WTC11 (cell line): Measurements from ENCODE around the gene CLCA1. TPM values are rescaled to one million over a fixed set of nuclear protein-coding genes. Genes with fewer than 3 reads are reported as not detected.

Source experiments
- ATAC-seq: fragments of 200-7000 bp; cut with Tn5 transposase; 2 replicates; pipeline ENCODE4 v1.10.0; 2021; ENCODE audit warnings: mild to moderate bottlenecking, moderate library complexity
- CTCF ChIA-PET: fragments of 300-600 bp; sonication (Branson Sonifier 250); formaldehyde crosslinking; loops from one replicate; lab custom pipeline; 2021; ENCODE audit warnings: antibody characterized with exemption; lab: Charles Lee
- POLR2A ChIA-PET: fragments of 350-600 bp; sonication (Branson Sonifier 250); formaldehyde crosslinking; loops from one replicate; lab custom pipeline; 2021; ENCODE audit warnings: antibody characterized with exemption; lab: Charles Lee
- DNase-seq: peaks from one replicate; pipeline ENCODE4 v3.0.0; 2021; ENCODE audit warnings: low spot score
- H3K27ac Mint-ChIP-seq: 2 replicates; pipeline ENCODE4 v1.8.0; 2021; ENCODE audit warnings: mixed read lengths
- H3K27me3 Mint-ChIP-seq: 2 replicates; pipeline ENCODE4 v1.8.0; 2021; ENCODE audit warnings: low read depth, mild to moderate bottlenecking, moderate library complexity, mixed read lengths
- H3K36me3 Mint-ChIP-seq: 2 replicates; pipeline ENCODE4 v1.8.0; 2021; ENCODE audit warnings: mixed read lengths
- H3K4me1 Mint-ChIP-seq: 2 replicates; pipeline ENCODE4 v1.8.0; 2022; ENCODE audit warnings: mixed read lengths
- H3K4me3 Mint-ChIP-seq: 2 replicates; pipeline ENCODE4 v1.8.0; 2021; ENCODE audit warnings: mild to moderate bottlenecking, moderate library complexity, mixed read lengths
- H3K9me3 Mint-ChIP-seq: 2 replicates; pipeline ENCODE4 v1.8.0; 2021; ENCODE audit warnings: mixed read lengths
- ATF1 ChIP-seq: sonication (generic); formaldehyde crosslinking; IDR thresholded peaks from 2 replicates; pipeline ENCODE4 v1.8.1; 2023; ENCODE audit warnings: mild to moderate bottlenecking, moderate library complexity, missing genetic modification reagents
- CREM ChIP-seq: sonication (generic); formaldehyde crosslinking; IDR thresholded peaks from 2 replicates; pipeline ENCODE4 v1.8.1; 2022; ENCODE audit warnings: mild to moderate bottlenecking, missing genetic modification reagents, moderate library complexity
- EMX1 ChIP-seq: fragments of 250-450 bp; sonication (Bioruptor Pico); IDR thresholded peaks from 2 replicates; pipeline ENCODE4 v1.8.0; 2021; ENCODE audit warnings: mild to moderate bottlenecking
- FOXP1 ChIP-seq: sonication (generic); formaldehyde crosslinking; IDR thresholded peaks from 2 replicates; pipeline ENCODE4 v1.8.0; 2022; ENCODE audit warnings: missing genetic modification reagents, mild to moderate bottlenecking, moderate library complexity, borderline replicate concordance
- GTF2I ChIP-seq: fragments of 250-450 bp; sonication (Bioruptor Pico); conservative IDR thresholded peaks from 2 replicates; pipeline ENCODE4 v1.4.0; 2021; ENCODE audit warnings: mild to moderate bottlenecking
- JAZF1 ChIP-seq: fragments of 250-450 bp; sonication (Bioruptor Pico); IDR thresholded peaks from 2 replicates; pipeline ENCODE4 v1.9.0; 2021; ENCODE audit warnings: moderate library complexity, mild to moderate bottlenecking, inconsistent platforms
- NFATC4 ChIP-seq: fragments of 250-450 bp; sonication (Bioruptor Pico); IDR thresholded peaks from 2 replicates; pipeline ENCODE4 v1.9.0; 2021; ENCODE audit warnings: mild to moderate bottlenecking
- SMAD3 ChIP-seq: sonication (generic); formaldehyde crosslinking; IDR thresholded peaks from 2 replicates; pipeline ENCODE4 v1.8.0; 2022; ENCODE audit warnings: missing genetic modification reagents, mild to moderate bottlenecking, borderline replicate concordance
- SMAD4 ChIP-seq: sonication (generic); formaldehyde crosslinking; IDR thresholded peaks from 2 replicates; pipeline ENCODE4 v1.8.0; 2022; ENCODE audit warnings: mild to moderate bottlenecking, missing genetic modification reagents
- TEAD1 ChIP-seq: sonication (generic); formaldehyde crosslinking; IDR thresholded peaks from 2 replicates; pipeline ENCODE4 v1.8.0; 2022; ENCODE audit warnings: mild to moderate bottlenecking, missing genetic modification reagents
- TP53 ChIP-seq: sonication (generic); formaldehyde crosslinking; IDR thresholded peaks from 2 replicates; pipeline ENCODE4 v1.8.1; 2023; ENCODE audit warnings: mild to moderate bottlenecking, missing genetic modification reagents
- ZBTB21 ChIP-seq: sonication (generic); formaldehyde crosslinking; IDR thresholded peaks from 2 replicates; pipeline ENCODE4 v1.8.1; 2023; ENCODE audit warnings: mild to moderate bottlenecking, missing genetic modification reagents, borderline replicate concordance
- ZNF232 ChIP-seq: sonication (generic); formaldehyde crosslinking; IDR thresholded peaks from 2 replicates; pipeline ENCODE4 v1.8.0; 2022; ENCODE audit warnings: mild to moderate bottlenecking, missing genetic modification reagents
- ZNF317 ChIP-seq: sonication (generic); formaldehyde crosslinking; IDR thresholded peaks from 2 replicates; pipeline ENCODE4 v1.8.1; 2023; ENCODE audit warnings: low read depth, mild to moderate bottlenecking, moderate library complexity, missing genetic modification reagents, borderline replicate concordance
- ZNF671 ChIP-seq: fragments of 250-450 bp; sonication (Bioruptor Pico); IDR thresholded peaks from 2 replicates; pipeline ENCODE4 v1.8.0; 2021; ENCODE audit warnings: mild to moderate bottlenecking
- total RNA-seq: library from RNA; stranded (reverse); gene quantifications from 3 replicates; pipeline ENCODE4 v1.2.3, GENCODE V29; 2021
- TF ChIP-seq, protein P1 (sequence below): sonication (generic); formaldehyde crosslinking; IDR thresholded peaks from 2 replicates; pipeline ENCODE4 v1.8.1; 2023; ENCODE audit warnings: mild to moderate bottlenecking, missing genetic modification reagents
- TF ChIP-seq, protein P2 (sequence below): sonication (generic); formaldehyde crosslinking; IDR thresholded peaks from 2 replicates; pipeline ENCODE4 v1.8.0; 2022; ENCODE audit warnings: mild to moderate bottlenecking, missing genetic modification reagents
- TF ChIP-seq, protein P3 (sequence below): sonication (generic); formaldehyde crosslinking; IDR thresholded peaks from 2 replicates; pipeline ENCODE4 v1.8.0; 2022; ENCODE audit warnings: mild to moderate bottlenecking, missing genetic modification reagents
- TF ChIP-seq, protein P4 (sequence below): fragments of 250-450 bp; sonication (Bioruptor Pico); IDR thresholded peaks from 2 replicates; pipeline ENCODE4 v1.8.0; 2021; ENCODE audit warnings: mild to moderate bottlenecking
- TF ChIP-seq, protein P5 (sequence below): sonication (generic); formaldehyde crosslinking; conservative IDR thresholded peaks from 2 replicates; pipeline ENCODE4 v1.8.1; 2023; ENCODE audit warnings: mild to moderate bottlenecking, low read depth, missing genetic modification reagents, moderate library complexity
- TF ChIP-seq, protein P6 (sequence below): sonication (generic); formaldehyde crosslinking; IDR thresholded peaks from 2 replicates; pipeline ENCODE4 v1.8.1; 2022; ENCODE audit warnings: mild to moderate bottlenecking, missing genetic modification reagents, moderate library complexity, borderline replicate concordance
- TF ChIP-seq, protein P7 (sequence below): sonication (generic); formaldehyde crosslinking; conservative IDR thresholded peaks from 2 replicates; pipeline ENCODE4 v1.8.1; 2022; ENCODE audit warnings: mild to moderate bottlenecking, missing genetic modification reagents
- TF ChIP-seq, protein P8 (sequence below): sonication (generic); formaldehyde crosslinking; IDR thresholded peaks from 2 replicates; pipeline ENCODE4 v1.8.1; 2023; ENCODE audit warnings: mild to moderate bottlenecking, missing genetic modification reagents

The CLCA1 gene
- total RNA-seq, 1 experiment from 2014 or later: 0.11 TPM

DNA sequence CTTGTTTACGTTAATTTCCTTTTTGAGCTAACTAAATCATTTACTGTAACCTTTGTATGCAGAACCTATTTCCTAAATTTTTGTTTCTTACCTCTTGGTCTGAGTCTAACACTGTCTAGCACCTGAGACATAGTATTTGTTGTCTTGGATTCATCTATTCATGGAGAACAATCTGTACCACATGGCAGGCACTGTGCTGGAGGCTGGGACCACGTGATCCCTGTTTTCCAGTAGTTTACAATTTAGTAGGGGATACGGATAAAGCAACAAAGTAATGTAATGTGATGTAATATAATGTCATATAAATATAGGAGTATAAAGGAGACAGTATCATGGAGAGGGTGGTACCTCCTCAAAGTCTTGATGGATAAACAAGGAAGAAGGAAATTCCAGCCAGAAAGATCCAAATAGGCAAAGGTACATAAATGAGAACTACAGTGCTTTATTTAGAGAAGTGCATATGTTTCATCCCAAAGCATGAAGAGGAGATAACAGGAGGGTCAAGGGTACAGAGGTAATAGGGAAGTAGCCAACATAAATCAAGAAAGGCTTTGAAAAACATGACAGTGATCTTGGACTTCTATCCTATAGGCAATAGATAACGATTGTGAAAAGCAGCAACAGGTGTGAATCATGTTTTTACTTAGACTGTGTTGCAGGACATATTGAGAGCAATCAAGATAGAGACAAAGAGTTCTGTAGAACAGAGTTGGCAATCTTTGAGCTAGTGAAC, 52.2 kb downstream of the CLCA1 start:
- TF ChIP-seq SMAD3 (CRISPR knock-in tag) (no peak), CREM (CRISPR knock-in tag) (no peak), GTF2I (CRISPR knock-in tag) (no peak), FOXP1 (CRISPR knock-in tag) (no peak), JAZF1 (CRISPR knock-in tag) (no peak), ZBTB21 (CRISPR knock-in tag) (no peak), TP53 (CRISPR knock-in tag) (no peak), NFATC4 (CRISPR knock-in tag) (no peak)
- TF ChIP-seq, protein P1, sequence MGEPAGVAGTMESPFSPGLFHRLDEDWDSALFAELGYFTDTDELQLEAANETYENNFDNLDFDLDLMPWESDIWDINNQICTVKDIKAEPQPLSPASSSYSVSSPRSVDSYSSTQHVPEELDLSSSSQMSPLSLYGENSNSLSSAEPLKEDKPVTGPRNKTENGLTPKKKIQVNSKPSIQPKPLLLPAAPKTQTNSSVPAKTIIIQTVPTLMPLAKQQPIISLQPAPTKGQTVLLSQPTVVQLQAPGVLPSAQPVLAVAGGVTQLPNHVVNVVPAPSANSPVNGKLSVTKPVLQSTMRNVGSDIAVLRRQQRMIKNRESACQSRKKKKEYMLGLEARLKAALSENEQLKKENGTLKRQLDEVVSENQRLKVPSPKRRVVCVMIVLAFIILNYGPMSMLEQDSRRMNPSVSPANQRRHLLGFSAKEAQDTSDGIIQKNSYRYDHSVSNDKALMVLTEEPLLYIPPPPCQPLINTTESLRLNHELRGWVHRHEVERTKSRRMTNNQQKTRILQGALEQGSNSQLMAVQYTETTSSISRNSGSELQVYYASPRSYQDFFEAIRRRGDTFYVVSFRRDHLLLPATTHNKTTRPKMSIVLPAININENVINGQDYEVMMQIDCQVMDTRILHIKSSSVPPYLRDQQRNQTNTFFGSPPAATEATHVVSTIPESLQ (CRISPR knock-in tag): no peak
- TF ChIP-seq, protein P2, sequence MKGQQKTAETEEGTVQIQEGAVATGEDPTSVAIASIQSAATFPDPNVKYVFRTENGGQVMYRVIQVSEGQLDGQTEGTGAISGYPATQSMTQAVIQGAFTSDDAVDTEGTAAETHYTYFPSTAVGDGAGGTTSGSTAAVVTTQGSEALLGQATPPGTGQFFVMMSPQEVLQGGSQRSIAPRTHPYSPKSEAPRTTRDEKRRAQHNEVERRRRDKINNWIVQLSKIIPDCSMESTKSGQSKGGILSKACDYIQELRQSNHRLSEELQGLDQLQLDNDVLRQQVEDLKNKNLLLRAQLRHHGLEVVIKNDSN (CRISPR knock-in tag): no peak
- TF ChIP-seq, protein P3, sequence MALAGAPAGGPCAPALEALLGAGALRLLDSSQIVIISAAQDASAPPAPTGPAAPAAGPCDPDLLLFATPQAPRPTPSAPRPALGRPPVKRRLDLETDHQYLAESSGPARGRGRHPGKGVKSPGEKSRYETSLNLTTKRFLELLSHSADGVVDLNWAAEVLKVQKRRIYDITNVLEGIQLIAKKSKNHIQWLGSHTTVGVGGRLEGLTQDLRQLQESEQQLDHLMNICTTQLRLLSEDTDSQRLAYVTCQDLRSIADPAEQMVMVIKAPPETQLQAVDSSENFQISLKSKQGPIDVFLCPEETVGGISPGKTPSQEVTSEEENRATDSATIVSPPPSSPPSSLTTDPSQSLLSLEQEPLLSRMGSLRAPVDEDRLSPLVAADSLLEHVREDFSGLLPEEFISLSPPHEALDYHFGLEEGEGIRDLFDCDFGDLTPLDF (CRISPR knock-in tag): no peak
- ChIA-PET CTCF (interaction anchor here (0.9 kb wide), 1 partner anchor 184 kb away, joined by 5 read pairs; the partner anchor contains the start of gene SH3GLB1), POLR2A (interaction anchor here (0.6 kb wide), 1 partner anchor 132 kb away, joined by 5 read pairs; no protein-coding TSS in a partner anchor)
- Mint-ChIP-seq H3K9me3 (peaks cover 21% of the 10 kb centered on the region), H3K4me1 (peaks cover 5% of the 10 kb centered on the region), H3K36me3 (peaks cover 17% of the 10 kb centered on the region), H3K4me3 (no peak overlapping the region), H3K27ac (no peak overlapping the region), H3K27me3 (no peaks in the 10 kb centered on the region)
- ATAC-seq (no peak), DNase-seq (no peak)

DNA sequence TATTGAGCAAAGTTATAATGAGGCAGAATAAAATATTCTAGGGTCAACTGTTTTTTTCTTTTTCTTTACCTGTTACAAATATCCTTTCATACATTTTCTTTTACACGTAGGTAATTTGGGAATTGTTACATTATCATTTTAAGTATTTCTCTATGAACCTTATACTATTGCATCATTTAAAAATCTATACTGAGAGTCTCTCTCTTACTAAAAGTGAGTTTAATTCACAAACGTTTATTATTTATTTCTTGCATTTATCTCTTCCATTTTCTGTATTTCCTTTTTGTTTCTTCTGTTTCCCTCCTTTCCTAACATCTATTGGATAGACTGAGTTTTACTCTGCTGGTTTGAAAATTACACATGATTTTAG, 52.8 kb downstream of the CLCA1 start:
- Mint-ChIP-seq H3K27me3 (no peaks in the 10 kb centered on the region), H3K27ac (no peak overlapping the region), H3K9me3 (peaks cover 27% of the 10 kb centered on the region), H3K4me3 (no peak overlapping the region), H3K4me1 (peaks cover 5% of the 10 kb centered on the region), H3K36me3 (peaks cover 18% of the 10 kb centered on the region)
- ATAC-seq (no peak), DNase-seq (no peak)
- ChIA-PET CTCF (no interaction called here), POLR2A (interaction anchor here (0.6 kb wide), 1 partner anchor 132 kb away, joined by 5 read pairs; no protein-coding TSS in a partner anchor)
- TF ChIP-seq, protein P4, sequence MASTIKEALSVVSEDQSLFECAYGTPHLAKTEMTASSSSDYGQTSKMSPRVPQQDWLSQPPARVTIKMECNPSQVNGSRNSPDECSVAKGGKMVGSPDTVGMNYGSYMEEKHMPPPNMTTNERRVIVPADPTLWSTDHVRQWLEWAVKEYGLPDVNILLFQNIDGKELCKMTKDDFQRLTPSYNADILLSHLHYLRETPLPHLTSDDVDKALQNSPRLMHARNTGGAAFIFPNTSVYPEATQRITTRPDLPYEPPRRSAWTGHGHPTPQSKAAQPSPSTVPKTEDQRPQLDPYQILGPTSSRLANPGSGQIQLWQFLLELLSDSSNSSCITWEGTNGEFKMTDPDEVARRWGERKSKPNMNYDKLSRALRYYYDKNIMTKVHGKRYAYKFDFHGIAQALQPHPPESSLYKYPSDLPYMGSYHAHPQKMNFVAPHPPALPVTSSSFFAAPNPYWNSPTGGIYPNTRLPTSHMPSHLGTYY (CRISPR knock-in tag): no peak
- TF ChIP-seq, protein P5, sequence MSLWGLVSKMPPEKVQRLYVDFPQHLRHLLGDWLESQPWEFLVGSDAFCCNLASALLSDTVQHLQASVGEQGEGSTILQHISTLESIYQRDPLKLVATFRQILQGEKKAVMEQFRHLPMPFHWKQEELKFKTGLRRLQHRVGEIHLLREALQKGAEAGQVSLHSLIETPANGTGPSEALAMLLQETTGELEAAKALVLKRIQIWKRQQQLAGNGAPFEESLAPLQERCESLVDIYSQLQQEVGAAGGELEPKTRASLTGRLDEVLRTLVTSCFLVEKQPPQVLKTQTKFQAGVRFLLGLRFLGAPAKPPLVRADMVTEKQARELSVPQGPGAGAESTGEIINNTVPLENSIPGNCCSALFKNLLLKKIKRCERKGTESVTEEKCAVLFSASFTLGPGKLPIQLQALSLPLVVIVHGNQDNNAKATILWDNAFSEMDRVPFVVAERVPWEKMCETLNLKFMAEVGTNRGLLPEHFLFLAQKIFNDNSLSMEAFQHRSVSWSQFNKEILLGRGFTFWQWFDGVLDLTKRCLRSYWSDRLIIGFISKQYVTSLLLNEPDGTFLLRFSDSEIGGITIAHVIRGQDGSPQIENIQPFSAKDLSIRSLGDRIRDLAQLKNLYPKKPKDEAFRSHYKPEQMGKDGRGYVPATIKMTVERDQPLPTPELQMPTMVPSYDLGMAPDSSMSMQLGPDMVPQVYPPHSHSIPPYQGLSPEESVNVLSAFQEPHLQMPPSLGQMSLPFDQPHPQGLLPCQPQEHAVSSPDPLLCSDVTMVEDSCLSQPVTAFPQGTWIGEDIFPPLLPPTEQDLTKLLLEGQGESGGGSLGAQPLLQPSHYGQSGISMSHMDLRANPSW (CRISPR knock-in tag): no peak
- TF ChIP-seq SMAD4 (CRISPR knock-in tag) (no peak), TEAD1 (CRISPR knock-in tag) (no peak), ZNF317 (CRISPR knock-in tag) (no peak), ATF1 (CRISPR knock-in tag) (no peak), ZNF671 (CRISPR knock-in tag) (no peak), ZNF232 (no peak), EMX1 (CRISPR knock-in tag) (no peak), TP53 (CRISPR knock-in tag) (no peak)
- TF ChIP-seq, protein P6, sequence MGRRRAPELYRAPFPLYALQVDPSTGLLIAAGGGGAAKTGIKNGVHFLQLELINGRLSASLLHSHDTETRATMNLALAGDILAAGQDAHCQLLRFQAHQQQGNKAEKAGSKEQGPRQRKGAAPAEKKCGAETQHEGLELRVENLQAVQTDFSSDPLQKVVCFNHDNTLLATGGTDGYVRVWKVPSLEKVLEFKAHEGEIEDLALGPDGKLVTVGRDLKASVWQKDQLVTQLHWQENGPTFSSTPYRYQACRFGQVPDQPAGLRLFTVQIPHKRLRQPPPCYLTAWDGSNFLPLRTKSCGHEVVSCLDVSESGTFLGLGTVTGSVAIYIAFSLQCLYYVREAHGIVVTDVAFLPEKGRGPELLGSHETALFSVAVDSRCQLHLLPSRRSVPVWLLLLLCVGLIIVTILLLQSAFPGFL (CRISPR knock-in tag): no peak
- TF ChIP-seq, protein P7, sequence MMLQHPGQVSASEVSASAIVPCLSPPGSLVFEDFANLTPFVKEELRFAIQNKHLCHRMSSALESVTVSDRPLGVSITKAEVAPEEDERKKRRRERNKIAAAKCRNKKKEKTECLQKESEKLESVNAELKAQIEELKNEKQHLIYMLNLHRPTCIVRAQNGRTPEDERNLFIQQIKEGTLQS: no peak
- TF ChIP-seq, protein P8, sequence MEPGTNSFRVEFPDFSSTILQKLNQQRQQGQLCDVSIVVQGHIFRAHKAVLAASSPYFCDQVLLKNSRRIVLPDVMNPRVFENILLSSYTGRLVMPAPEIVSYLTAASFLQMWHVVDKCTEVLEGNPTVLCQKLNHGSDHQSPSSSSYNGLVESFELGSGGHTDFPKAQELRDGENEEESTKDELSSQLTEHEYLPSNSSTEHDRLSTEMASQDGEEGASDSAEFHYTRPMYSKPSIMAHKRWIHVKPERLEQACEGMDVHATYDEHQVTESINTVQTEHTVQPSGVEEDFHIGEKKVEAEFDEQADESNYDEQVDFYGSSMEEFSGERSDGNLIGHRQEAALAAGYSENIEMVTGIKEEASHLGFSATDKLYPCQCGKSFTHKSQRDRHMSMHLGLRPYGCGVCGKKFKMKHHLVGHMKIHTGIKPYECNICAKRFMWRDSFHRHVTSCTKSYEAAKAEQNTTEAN (CRISPR knock-in tag): no peak
